Neural crest cell (in vitro differentiated cells): ENCODE results near the gene FAM13C. TPM values are rescaled to one million over a fixed set of nuclear protein-coding genes. Genes with fewer than 3 reads are reported as not detected.
"Not testable (repeated sequence)": the region's sequence is repeated elsewhere in the genome, so short reads cannot be mapped to it uniquely, and the experiment has no call there.

Experiments used
- DNase-seq: peaks from one replicate; pipeline ENCODE4 v3.0.0; 2021; ENCODE audit warnings: low read depth, mixed read lengths, low spot score
- H3K27ac Mint-ChIP-seq: one replicate; pipeline ENCODE4 v1.8.0; 2021; ENCODE audit warnings: mild to moderate bottlenecking, mixed read lengths; ENCODE audit not compliant: unreplicated experiment
- H3K27me3 Mint-ChIP-seq: 2 replicates; pipeline ENCODE4 v1.8.0; 2021; ENCODE audit warnings: low read depth, mild to moderate bottlenecking, mixed read lengths
- H3K36me3 Mint-ChIP-seq: 2 replicates; pipeline ENCODE4 v1.8.0; 2021; ENCODE audit warnings: low read depth, mild to moderate bottlenecking, mixed read lengths
- H3K4me1 Mint-ChIP-seq: 2 replicates; pipeline ENCODE4 v1.8.0; 2021; ENCODE audit warnings: mixed read lengths
- H3K4me3 Mint-ChIP-seq: one replicate; pipeline ENCODE4 v1.8.0; 2021; ENCODE audit warnings: mild to moderate bottlenecking, mixed read lengths
- H3K9me3 Mint-ChIP-seq: 2 replicates; pipeline ENCODE4 v1.8.0; 2021; ENCODE audit warnings: mixed read lengths
- CTCF ChIP-seq: fragments of 200-600 bp; sonication (generic); conservative IDR thresholded peaks from 2 replicates; pipeline ENCODE4 v1.5.0; 2021; ENCODE audit warnings: antibody characterized with exemption, mild to moderate bottlenecking
- total RNA-seq: library from RNA; stranded (reverse); gene quantifications from 2 replicates; pipeline ENCODE4 v1.2.1, GENCODE V29; 2021

Gene FAM13C
- total RNA-seq, 1 donor from 2014 or later: 2.9 TPM

DNA sequence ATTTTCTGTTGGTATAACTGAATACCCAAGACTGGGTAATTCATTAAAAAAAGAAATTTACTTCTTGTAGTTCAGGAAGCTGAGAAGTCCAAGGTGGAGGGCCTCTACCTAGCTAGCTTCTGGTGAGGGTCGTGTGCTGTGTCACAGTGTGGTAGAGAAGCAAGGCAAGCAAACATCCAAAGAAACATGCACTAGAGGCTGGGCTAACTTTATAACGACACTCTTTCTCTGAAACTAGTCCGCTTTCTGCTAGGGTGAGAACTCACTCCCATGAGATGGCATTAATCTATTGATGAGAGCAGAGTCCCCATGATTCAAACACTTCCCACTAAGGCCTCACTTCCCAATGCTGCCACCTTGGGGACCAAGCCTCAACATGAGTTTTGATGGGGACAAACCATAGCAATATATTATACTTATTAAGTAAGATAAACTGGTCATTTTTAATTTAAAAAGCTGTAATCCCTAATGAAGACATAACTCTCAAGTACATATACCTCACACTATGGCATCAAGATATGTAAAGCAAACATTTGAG lies 135.1 kb downstream of the FAM13C start:
- no peak overlapping the region for H3K4me3 Mint-ChIP-seq
- H3K27me3 Mint-ChIP-seq: no peaks in the 10 kb centered on the region
- no peaks in the 10 kb centered on the region for H3K9me3 Mint-ChIP-seq
- H3K27ac Mint-ChIP-seq: no peak overlapping the region
- DNase-seq: no peak
- H3K4me1 Mint-ChIP-seq: no peaks in the 10 kb centered on the region
- H3K36me3 Mint-ChIP-seq: no peaks in the 10 kb centered on the region
- TF ChIP-seq CTCF: no peak

DNA sequence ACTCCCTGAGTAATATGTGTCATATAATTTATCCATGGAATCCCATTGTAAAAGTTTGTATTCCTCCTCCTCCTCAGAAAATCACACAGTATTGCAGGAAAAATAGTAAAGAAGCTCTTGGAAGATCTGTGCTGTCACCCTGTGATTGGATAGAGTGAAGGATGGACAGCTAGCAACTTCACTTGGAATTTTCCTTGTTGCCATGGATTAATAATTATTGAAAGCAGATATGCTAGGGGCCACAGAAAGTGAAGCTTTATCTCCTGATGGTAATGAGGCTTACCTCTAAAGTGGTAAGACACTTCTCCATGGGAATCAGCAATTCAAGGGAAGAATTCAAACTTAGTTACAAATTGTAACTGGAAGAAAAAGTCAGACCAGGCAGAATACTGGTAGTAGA lies 137.1 kb downstream of the FAM13C start:
- no peak overlapping the region for H3K27ac Mint-ChIP-seq
- no peaks in the 10 kb centered on the region for H3K9me3 Mint-ChIP-seq
- no peak for DNase-seq
- no peaks in the 10 kb centered on the region for H3K4me1 Mint-ChIP-seq
- no peaks in the 10 kb centered on the region for H3K36me3 Mint-ChIP-seq
- TF ChIP-seq CTCF: no peak
- no peaks in the 10 kb centered on the region for H3K27me3 Mint-ChIP-seq
- H3K4me3 Mint-ChIP-seq: no peak overlapping the region

DNA sequence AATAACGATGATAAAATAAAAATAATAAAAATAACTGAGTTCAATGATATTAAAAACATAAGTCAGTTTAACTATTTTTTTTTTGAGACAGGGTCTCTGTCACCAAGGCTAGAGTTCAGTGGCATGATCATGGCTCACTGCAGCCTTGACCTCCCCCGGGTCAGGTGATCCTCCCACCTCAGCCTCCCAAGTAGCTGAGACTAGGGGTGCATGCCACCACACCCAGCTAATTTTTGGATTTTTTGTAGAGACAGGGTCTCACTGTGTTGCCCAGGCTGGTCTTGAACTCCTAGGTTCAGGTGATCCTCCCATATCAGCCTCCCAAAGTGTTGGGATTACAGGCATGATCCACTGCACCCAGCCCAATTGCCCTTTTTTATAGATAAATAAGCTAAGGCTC lies 138.8 kb downstream of the FAM13C start:
- not testable (repeated sequence) for H3K36me3 Mint-ChIP-seq, H3K27me3 Mint-ChIP-seq, DNase-seq, H3K4me3 Mint-ChIP-seq, H3K4me1 Mint-ChIP-seq, H3K27ac Mint-ChIP-seq, H3K9me3 Mint-ChIP-seq

GRCh38 chr10:59222788-59223187 lies 139.6 kb downstream of the FAM13C start:
- H3K4me3 Mint-ChIP-seq: no peak overlapping the region
- no peaks in the 10 kb centered on the region for H3K4me1 Mint-ChIP-seq
- H3K9me3 Mint-ChIP-seq: no peaks in the 10 kb centered on the region
- no peaks in the 10 kb centered on the region for H3K27me3 Mint-ChIP-seq
- no peaks in the 10 kb centered on the region for H3K36me3 Mint-ChIP-seq
- no peak overlapping the region for H3K27ac Mint-ChIP-seq
- no peak for TF ChIP-seq CTCF
- DNase-seq: no peak

DNA sequence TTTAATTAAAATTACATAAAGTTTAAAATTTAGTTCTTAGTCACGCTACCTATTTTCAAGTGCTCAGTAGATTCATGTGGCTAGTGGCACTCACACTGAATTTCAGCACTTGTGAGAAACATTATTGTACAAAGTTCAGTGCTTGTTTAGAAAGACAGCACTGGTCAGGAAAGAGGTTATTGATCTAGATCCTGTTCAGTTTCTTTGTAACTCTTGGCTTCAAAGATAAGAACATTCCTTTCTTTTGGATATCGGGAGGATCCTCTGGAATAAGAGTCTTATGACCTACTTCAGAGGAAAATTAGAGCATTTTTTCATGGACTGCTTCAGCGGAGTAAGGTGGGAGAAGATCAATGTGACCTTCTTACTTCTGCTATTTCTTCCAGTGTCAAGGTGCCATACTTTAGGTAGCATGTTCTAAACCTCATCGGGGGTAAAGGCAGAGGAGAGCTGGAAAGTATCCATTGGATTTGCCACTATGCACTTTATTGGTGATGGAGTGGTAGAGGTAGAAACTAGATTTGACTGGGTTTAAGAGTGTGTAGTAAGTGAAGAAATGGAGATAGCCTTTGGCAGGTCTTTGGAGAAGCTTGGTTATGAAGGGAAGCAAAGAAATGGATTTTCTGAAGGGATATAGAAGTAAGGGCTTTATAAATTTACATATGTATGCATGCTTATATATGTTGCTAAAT lies 146.0 kb downstream of the FAM13C start:
- Mint-ChIP-seq H3K4me1 (no peaks in the 10 kb centered on the region), H3K36me3 (no peaks in the 10 kb centered on the region), H3K9me3 (no peaks in the 10 kb centered on the region), H3K27ac (no peak overlapping the region), H3K27me3 (no peaks in the 10 kb centered on the region), H3K4me3 (no peak overlapping the region)
- TF ChIP-seq CTCF: no peak
- DNase-seq: no peak

DNA sequence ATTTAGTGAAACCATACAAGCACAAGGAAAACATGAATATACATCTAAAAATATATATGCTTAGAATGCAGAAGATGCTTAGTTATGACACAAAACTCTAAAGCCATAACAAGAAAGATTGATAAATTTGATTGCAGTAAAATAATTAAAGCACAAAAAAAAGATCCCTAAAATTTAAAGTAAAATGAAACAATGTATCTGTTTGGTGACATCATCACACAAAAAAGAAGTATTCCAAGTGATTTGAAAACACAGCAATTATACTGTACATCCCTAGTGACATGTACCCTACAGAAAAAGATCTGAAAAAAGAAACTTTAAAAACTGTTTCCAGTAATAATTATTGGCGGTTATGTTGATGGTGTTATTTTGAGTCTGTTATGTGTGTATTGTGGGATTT lies 148.2 kb downstream of the FAM13C start:
- DNase-seq: no peak
- H3K27me3 Mint-ChIP-seq: no peaks in the 10 kb centered on the region
- H3K4me3 Mint-ChIP-seq: no peak overlapping the region
- no peak for TF ChIP-seq CTCF
- peaks cover 6% of the 10 kb centered on the region for H3K36me3 Mint-ChIP-seq
- H3K27ac Mint-ChIP-seq: no peak overlapping the region
- no peaks in the 10 kb centered on the region for H3K9me3 Mint-ChIP-seq
- no peaks in the 10 kb centered on the region for H3K4me1 Mint-ChIP-seq
